AG10803 (cell line): ENCODE measurements around the gene SH3BP2.

ENCODE experiments used
- DNase-seq: peaks from one replicate; pipeline ENCODE4 v3.0.0; 2010; ENCODE audit warnings: low read depth
- H3K4me3 ChIP-seq: 2 replicates; pipeline ENCODE4 v1.5.1; 2011; ENCODE audit warnings: mild to moderate bottlenecking, low read length, control low read depth
- CTCF ChIP-seq: conservative IDR thresholded peaks from 2 replicates; pipeline ENCODE4 v1.5.1; 2011; ENCODE audit warnings: mild to moderate bottlenecking, low read length, control low read depth, inconsistent platforms

Gene SH3BP2

GRCh38 chr4:2793586-2794485, 951 bp downstream of the SH3BP2 start:
- no peak for TF ChIP-seq CTCF
- peak; percentile 68 for DNase-seq
- peak overlapping the region; percentile 72 for H3K4me3 ChIP-seq

GRCh38 chr4:2794486-2795299, 1.8 kb downstream of the SH3BP2 start:
- TF ChIP-seq CTCF: no peak
- DNase-seq: peak; percentile 85
- H3K4me3 ChIP-seq: peak overlapping the region; percentile 72

- H3K4me3 ChIP-seq: peak overlapping the region; percentile 72; the same call in 1 of the 2 replicates
- no peak for TF ChIP-seq CTCF
- DNase-seq: no peak
These were observed 2.5 kb downstream of the SH3BP2 start for GRCh38 chr4:2795300-2795892.

- DNase-seq: peak; percentile 83
- H3K4me3 ChIP-seq: no peak overlapping the region
- TF ChIP-seq CTCF: no peak
These were observed 3.3 kb downstream of the SH3BP2 start for GRCh38 chr4:2795893-2796848.

- no peak for TF ChIP-seq CTCF
- H3K4me3 ChIP-seq: no peak overlapping the region
- DNase-seq: no peak
These were observed 4.1 kb downstream of the SH3BP2 start for GRCh38 chr4:2796849-2797544.
